Effector memory CD4-positive, alpha-beta T cell (primary cell): ENCODE data around the gene CDYL.
A peak's percentile ranks its signal among the peaks of the same experiment; 100 is the strongest.
"Not testable (repeated sequence)": the region's sequence is repeated elsewhere in the genome, so short reads cannot be mapped to it uniquely, and the experiment has no call there.

Experiments
- DNase-seq, 3 donors: peaks; one replicate each; pipeline ENCODE4 v3.0.0-alpha.2; 2020
- H3K27ac ChIP-seq: 2 replicates; pipeline ENCODE4 v1.7.0; 2013; ENCODE audit warnings: mild to moderate bottlenecking, low read length, moderate library complexity; ENCODE audit not compliant: insufficient read depth, poor library complexity, severe bottlenecking
- H3K27me3 ChIP-seq: replicated peaks from 2 replicates; pipeline ENCODE4 v1.7.0; 2013; ENCODE audit warnings: mild to moderate bottlenecking, low read length; ENCODE audit not compliant: insufficient read depth, control insufficient read depth, poor library complexity, severe bottlenecking
- H3K36me3 ChIP-seq: 2 replicates; pipeline ENCODE4 v1.7.0; 2013; ENCODE audit warnings: mild to moderate bottlenecking, low read length, moderate library complexity; ENCODE audit not compliant: control insufficient read depth, insufficient read depth
- H3K4me1 ChIP-seq: 2 replicates; pipeline ENCODE4 v1.7.0; 2013; ENCODE audit warnings: low read length, mild to moderate bottlenecking; ENCODE audit not compliant: control insufficient read depth, insufficient read depth, poor library complexity, severe bottlenecking
- H3K4me3 ChIP-seq: 2 replicates; pipeline ENCODE4 v1.7.0; 2013; ENCODE audit warnings: low read length, low read depth, mild to moderate bottlenecking; ENCODE audit not compliant: insufficient read depth, poor library complexity, severe bottlenecking
- H3K9me3 ChIP-seq: 2 replicates; pipeline ENCODE4 v1.7.0; 2013; ENCODE audit warnings: mild to moderate bottlenecking, low read length, moderate library complexity; ENCODE audit not compliant: control insufficient read depth

The CDYL gene

DNA sequence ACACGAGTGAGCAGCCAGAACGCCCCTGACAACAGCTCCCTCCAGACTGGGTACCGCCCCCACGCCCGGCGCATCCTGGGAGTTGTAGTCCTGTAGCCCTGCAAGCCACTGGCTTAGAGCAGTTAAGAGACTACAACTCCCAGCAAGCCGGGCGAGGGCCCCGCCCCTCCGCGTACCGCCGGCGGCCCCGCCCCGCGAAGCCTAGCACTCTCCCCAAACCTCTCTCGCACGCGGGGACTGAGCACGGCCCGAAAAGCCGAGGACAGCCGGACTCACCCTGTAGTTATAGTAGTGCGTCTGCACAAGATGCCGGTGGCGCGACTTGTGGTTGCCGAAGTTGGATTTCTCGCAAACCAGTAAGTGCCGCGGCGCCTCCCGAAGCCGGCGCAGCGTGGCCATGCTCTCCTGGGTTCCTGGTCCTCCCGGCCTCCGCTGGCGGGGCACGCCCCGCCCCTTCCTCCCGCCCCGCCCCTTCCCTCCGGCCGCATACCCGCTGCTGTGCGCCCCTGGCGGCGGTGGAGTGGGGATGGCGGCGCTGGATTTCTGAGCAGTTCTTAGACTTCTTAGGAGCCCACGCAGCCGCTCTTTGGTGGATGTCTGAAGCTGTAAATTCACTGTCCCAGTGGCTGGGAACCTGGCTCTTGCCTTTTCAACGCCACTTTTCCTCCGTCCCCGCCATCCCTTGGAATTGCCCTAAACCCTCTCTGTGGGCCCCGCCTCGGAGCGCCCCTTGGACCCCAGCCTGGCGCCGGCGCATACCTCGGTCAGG lies 227.6 kb downstream of the CDYL start, which contains the start of gene RPP40:
Gene RPP40, minus strand, starts transcription at position 434 of the 769 bp plus-strand sequence. Its CDS starts 35 bp downstream, at position 399.
- Histone ChIP-seq H3K9me3 (no peaks in the 10 kb centered on the region), H3K4me3 (peak within 1 kb of the TSS; percentile 78), H3K27me3 (no peaks in the 10 kb centered on the region), H3K4me1 (no peaks in the 10 kb centered on the region), H3K36me3 (no peaks in the 10 kb centered on the region), H3K27ac (peak within 1 kb of the TSS; percentile 78)
- DNase-seq: peak; percentile 92 to 98 (median 97)

DNA sequence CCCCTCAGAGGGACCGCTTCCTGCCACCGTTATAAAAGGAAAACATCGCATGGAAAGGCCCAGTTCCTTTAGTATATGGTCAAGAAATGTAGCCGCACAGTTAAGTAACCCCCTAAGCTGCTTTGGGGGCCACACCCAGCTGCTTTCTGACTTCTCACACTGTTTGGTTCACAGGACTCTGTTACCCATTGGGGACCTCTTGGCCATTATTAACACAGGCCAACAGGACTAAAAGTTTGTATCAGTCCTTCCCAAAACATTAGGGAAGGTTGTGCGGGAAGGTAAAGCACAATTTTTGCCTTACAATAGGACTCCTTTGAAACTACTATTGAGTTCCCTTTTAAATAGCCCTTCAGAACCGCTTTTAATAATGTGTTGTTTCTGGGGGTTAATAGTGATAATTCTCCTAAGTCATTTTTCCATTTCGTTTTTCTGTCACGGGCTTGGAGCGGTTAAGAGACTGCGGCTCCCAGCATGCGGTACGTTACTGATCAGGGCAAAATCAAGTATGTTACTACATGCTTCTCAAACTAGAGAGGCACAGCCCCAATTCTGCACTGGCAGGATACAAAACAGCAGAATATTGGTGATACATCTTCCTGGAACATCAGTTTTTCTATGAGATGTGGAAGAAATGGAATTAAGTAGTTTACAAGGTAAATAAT lies 228.3 kb downstream of the CDYL start:
- H3K9me3 ChIP-seq: no peaks in the 10 kb centered on the region
- peak overlapping the region; percentile 78 for H3K27ac ChIP-seq
- H3K4me3 ChIP-seq: peak overlapping the region; percentile 78
- no peak for DNase-seq
- H3K4me1 ChIP-seq: no peaks in the 10 kb centered on the region
- no peaks in the 10 kb centered on the region for H3K27me3 ChIP-seq
- no peaks in the 10 kb centered on the region for H3K36me3 ChIP-seq

DNA sequence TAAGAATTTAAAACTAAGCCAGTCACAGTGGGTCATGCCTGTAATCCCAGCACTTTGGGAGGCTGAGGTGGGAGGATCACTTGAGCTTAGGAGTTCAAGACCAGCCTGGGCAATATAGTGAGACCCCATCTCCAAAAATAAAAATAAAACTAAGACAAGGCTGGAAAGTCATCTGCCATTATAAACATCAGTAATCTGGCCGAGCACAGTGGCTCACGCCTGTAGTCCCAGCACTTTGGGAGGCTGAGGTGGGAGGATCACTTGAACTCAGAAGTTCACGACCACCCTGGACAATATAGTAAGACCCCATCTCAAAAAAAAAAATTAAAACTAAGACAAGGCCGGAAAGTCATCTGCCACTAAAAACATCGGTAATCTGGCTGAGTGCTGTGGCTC lies 228.8 kb downstream of the CDYL start:
- not testable (repeated sequence) for H3K4me1 ChIP-seq, H3K27ac ChIP-seq, H3K9me3 ChIP-seq, DNase-seq, H3K27me3 ChIP-seq, H3K4me3 ChIP-seq, H3K36me3 ChIP-seq
